Chondrocyte (in vitro differentiated cells): Measurements from ENCODE around the gene SPON1. TPM values are rescaled to one million over a fixed set of nuclear protein-coding genes. Genes with fewer than 3 reads are reported as not detected.

Experiments used
- DNase-seq: peaks from one replicate; pipeline ENCODE4 v3.0.0; 2021; ENCODE audit warnings: mixed read lengths, low spot score
- H3K27ac Mint-ChIP-seq: one replicate; pipeline ENCODE4 v1.8.0; 2021; ENCODE audit warnings: mild to moderate bottlenecking, moderate library complexity, mixed read lengths; ENCODE audit not compliant: unreplicated experiment
- H3K27me3 Mint-ChIP-seq: 2 replicates; pipeline ENCODE4 v1.8.0; 2021; ENCODE audit warnings: low read depth, mixed read lengths
- H3K36me3 Mint-ChIP-seq: 2 replicates; pipeline ENCODE4 v1.8.0; 2021; ENCODE audit warnings: low read depth, mixed read lengths
- H3K4me1 Mint-ChIP-seq: 2 replicates; pipeline ENCODE4 v1.8.0; 2021; ENCODE audit warnings: low read depth, mild to moderate bottlenecking, mixed read lengths
- H3K4me3 Mint-ChIP-seq: one replicate; pipeline ENCODE4 v1.8.0; 2021; ENCODE audit warnings: mild to moderate bottlenecking, moderate library complexity, mixed read lengths; ENCODE audit not compliant: unreplicated experiment
- H3K9me3 Mint-ChIP-seq: 2 replicates; pipeline ENCODE4 v1.8.0; 2021; ENCODE audit warnings: low read depth, mixed read lengths
- CTCF ChIP-seq: fragments of 200-600 bp; sonication (generic); IDR thresholded peaks from 2 replicates; pipeline ENCODE4 v1.5.0; 2021; ENCODE audit warnings: antibody characterized with exemption, mild to moderate bottlenecking, moderate library complexity
- total RNA-seq: library from RNA; stranded (reverse); gene quantifications from 3 replicates; pipeline ENCODE4 v1.2.1, GENCODE V29; 2021

Gene SPON1
- total RNA-seq, 1 donor from 2014 or later = 0.10 TPM

GRCh38 chr11:14261066-14261465, 298.5 kb downstream of the SPON1 start:
- H3K9me3 Mint-ChIP-seq = no peaks in the 10 kb centered on the region
- no peak overlapping the region for H3K27ac Mint-ChIP-seq
- DNase-seq = no peak
- no peaks in the 10 kb centered on the region for H3K27me3 Mint-ChIP-seq
- H3K4me1 Mint-ChIP-seq = peaks cover 19% of the 10 kb centered on the region
- peaks cover 13% of the 10 kb centered on the region for H3K36me3 Mint-ChIP-seq
- no peak for TF ChIP-seq CTCF
- H3K4me3 Mint-ChIP-seq = no peak overlapping the region

GRCh38 chr11:14262271-14262846, 299.8 kb downstream of the SPON1 start:
- no peak overlapping the region for H3K4me3 Mint-ChIP-seq
- H3K27me3 Mint-ChIP-seq = no peaks in the 10 kb centered on the region
- H3K27ac Mint-ChIP-seq = no peak overlapping the region
- no peak for DNase-seq
- H3K36me3 Mint-ChIP-seq = peaks cover 13% of the 10 kb centered on the region
- H3K4me1 Mint-ChIP-seq = peaks cover 30% of the 10 kb centered on the region
- H3K9me3 Mint-ChIP-seq = no peaks in the 10 kb centered on the region
- TF ChIP-seq CTCF = no peak

GRCh38 chr11:14264966-14265365, 302.4 kb downstream of the SPON1 start:
- Mint-ChIP-seq H3K9me3 (peaks cover 4% of the 10 kb centered on the region), H3K27ac (no peak overlapping the region), H3K36me3 (peaks cover 16% of the 10 kb centered on the region), H3K4me3 (no peak overlapping the region), H3K4me1 (peaks cover 42% of the 10 kb centered on the region), H3K27me3 (no peaks in the 10 kb centered on the region)
- no peak for DNase-seq
- TF ChIP-seq CTCF = no peak

- H3K4me3 Mint-ChIP-seq = no peak overlapping the region
- H3K9me3 Mint-ChIP-seq = peaks cover 4% of the 10 kb centered on the region
- peaks cover 17% of the 10 kb centered on the region for H3K36me3 Mint-ChIP-seq
These were observed 304.1 kb downstream of the SPON1 start for GRCh38 chr11:14266622-14267021.

DNA sequence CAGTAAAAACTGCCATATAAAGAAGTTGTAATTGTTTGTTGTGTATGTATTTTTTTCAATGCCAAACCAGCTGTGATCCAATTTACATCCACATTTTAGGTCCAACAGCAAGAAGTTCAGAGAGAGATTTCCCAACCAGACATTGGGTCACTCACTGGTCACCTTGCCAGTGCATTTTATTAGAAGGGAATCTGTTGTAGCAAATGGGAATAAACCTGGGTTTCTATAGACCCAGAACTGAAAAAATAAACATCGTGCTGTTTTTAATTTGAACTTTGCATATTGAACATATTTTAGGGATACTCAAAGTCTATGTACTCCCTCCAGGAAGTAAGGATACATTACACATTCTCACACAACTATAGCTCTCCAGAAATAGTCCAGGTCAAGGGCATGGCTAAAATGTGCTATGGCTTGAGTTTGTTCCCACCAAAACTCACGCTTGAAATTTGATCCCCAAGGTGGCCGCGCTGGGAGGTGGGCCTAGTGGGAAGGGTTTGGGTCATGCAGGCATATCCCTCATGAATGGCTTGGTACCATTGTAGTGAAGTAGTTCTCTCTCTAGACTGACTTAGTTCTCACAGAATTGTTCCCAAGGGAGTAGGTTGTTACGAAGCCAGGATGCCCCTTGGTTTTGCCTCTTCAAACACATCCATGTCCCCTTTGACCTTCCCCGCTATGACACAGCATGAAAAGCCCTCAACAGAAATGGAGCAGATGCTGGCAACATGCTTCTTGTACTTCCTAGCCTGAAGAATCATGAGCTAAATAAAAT, 305.5 kb downstream of the SPON1 start:
- H3K9me3 Mint-ChIP-seq = peaks cover 4% of the 10 kb centered on the region
- H3K4me3 Mint-ChIP-seq = no peak overlapping the region
- H3K36me3 Mint-ChIP-seq = peaks cover 20% of the 10 kb centered on the region

More at GRCh38 chr11:14266622-14267021, 304.1 kb downstream of the SPON1 start:
- H3K27ac Mint-ChIP-seq = no peak overlapping the region
- DNase-seq = no peak
- no peaks in the 10 kb centered on the region for H3K27me3 Mint-ChIP-seq
- peaks cover 33% of the 10 kb centered on the region for H3K4me1 Mint-ChIP-seq
- TF ChIP-seq CTCF = no peak

More for the DNA sequence above, 305.5 kb downstream of the SPON1 start:
- Mint-ChIP-seq H3K4me1 (peaks cover 33% of the 10 kb centered on the region), H3K27ac (peak overlapping the region; percentile 90), H3K27me3 (no peaks in the 10 kb centered on the region)
- TF ChIP-seq CTCF = no peak
- no peak for DNase-seq
